Mesodermal cell (in vitro differentiated cells): ENCODE results near the gene SLC15A3.

Experiments used
- H3K27ac ChIP-seq: 2 replicates; pipeline ENCODE4 v1.7.0; 2013; ENCODE audit warnings: mild to moderate bottlenecking, low read depth, low read length, moderate library complexity; ENCODE audit not compliant: severe bottlenecking
- H3K36me3 ChIP-seq: 2 replicates; pipeline ENCODE4 v1.7.1; 2013; ENCODE audit warnings: mild to moderate bottlenecking, low read length, moderate library complexity; ENCODE audit not compliant: control insufficient read depth, insufficient read depth
- H3K4me1 ChIP-seq: one replicate; pipeline ENCODE4 v1.7.1; 2013; ENCODE audit warnings: mild to moderate bottlenecking, low read length; ENCODE audit not compliant: insufficient read depth, control insufficient read depth, poor library complexity, severe bottlenecking
- H3K4me3 ChIP-seq: 2 replicates; pipeline ENCODE4 v1.7.0; 2013; ENCODE audit warnings: low read length, control low read depth, mild to moderate bottlenecking; ENCODE audit not compliant: insufficient read depth, poor library complexity, severe bottlenecking; ENCODE audit errors: extremely low read depth
- H3K9me3 ChIP-seq: 2 replicates; pipeline ENCODE4 v1.7.1; 2013; ENCODE audit warnings: mild to moderate bottlenecking, low read length, moderate library complexity; ENCODE audit not compliant: control insufficient read depth
- WGBS, 2 experiments: methylation state at CpG; one replicate each; pipeline ENCODE4 v1.1.5; 2013; ENCODE audit warnings: missing lambda C conversion rate in 2 of 2; ENCODE audit not compliant: insufficient coverage in 2 of 2; 5-methylcytosine and 5-hydroxymethylcytosine counted together

Gene SLC15A3

GRCh38 chr11:60905551-60906113, 46.3 kb downstream of the SLC15A3 start:
- Histone ChIP-seq H3K4me3 (peak overlapping the region; percentile 99), H3K27ac (peak overlapping the region; percentile 93), H3K36me3 (peaks cover 35% of the 10 kb centered on the region), H3K4me1 (peaks cover 6% of the 10 kb centered on the region), H3K9me3 (no peaks in the 10 kb centered on the region)
- WGBS, 2 experiments: 0 to 5% methylated on average over 8 to 10 of the region's 16 CpGs

- peaks cover 40% of the 10 kb centered on the region for H3K36me3 ChIP-seq
- peaks cover 6% of the 10 kb centered on the region for H3K4me1 ChIP-seq
- peak overlapping the region; percentile 99 for H3K4me3 ChIP-seq
- 76 to 84% methylated on average over 3 of the region's 6 CpGs for WGBS, 2 experiments
- no peak overlapping the region for H3K27ac ChIP-seq
- no peaks in the 10 kb centered on the region for H3K9me3 ChIP-seq
Measured at GRCh38 chr11:60905047-60905446, 46.9 kb downstream of the SLC15A3 start.

GRCh38 chr11:60902625-60903024, 49.4 kb downstream of the SLC15A3 start:
- 93 to 95% methylated on average over 9 to 11 of the region's 11 CpGs for WGBS, 2 experiments
- Histone ChIP-seq H3K4me1 (peaks cover 6% of the 10 kb centered on the region), H3K36me3 (peaks cover 59% of the 10 kb centered on the region), H3K4me3 (no peak overlapping the region), H3K27ac (no peak overlapping the region), H3K9me3 (no peaks in the 10 kb centered on the region)

- no peak overlapping the region for H3K27ac ChIP-seq
- peaks cover 74% of the 10 kb centered on the region for H3K36me3 ChIP-seq
- WGBS, 2 experiments: 89 to 91% methylated on average over 12 to 13 of the region's 13 CpGs
- peaks cover 6% of the 10 kb centered on the region for H3K4me1 ChIP-seq
- H3K9me3 ChIP-seq: no peaks in the 10 kb centered on the region
- H3K4me3 ChIP-seq: no peak overlapping the region
Measured at GRCh38 chr11:60900673-60901404, 51.1 kb downstream of the SLC15A3 start.

GRCh38 chr11:60899977-60900376, 52.0 kb downstream of the SLC15A3 start:
- H3K9me3 ChIP-seq: no peaks in the 10 kb centered on the region
- H3K27ac ChIP-seq: no peak overlapping the region
- 51 to 79% methylated on average over 2 to 3 of the region's 4 CpGs for WGBS, 2 experiments
- peaks cover 83% of the 10 kb centered on the region for H3K36me3 ChIP-seq
- H3K4me3 ChIP-seq: no peak overlapping the region
- H3K4me1 ChIP-seq: peaks cover 6% of the 10 kb centered on the region

- Histone ChIP-seq H3K4me1 (peaks cover under 1% of the 10 kb centered on the region), H3K9me3 (no peaks in the 10 kb centered on the region), H3K36me3 (peaks cover 85% of the 10 kb centered on the region), H3K4me3 (no peak overlapping the region), H3K27ac (peak overlapping the region; percentile 30)
- 69 to 82% methylated on average over 6 to 9 of the region's 12 CpGs for WGBS, 2 experiments
Measured at GRCh38 chr11:60899046-60899936, 52.7 kb downstream of the SLC15A3 start.

- Histone ChIP-seq H3K9me3 (no peaks in the 10 kb centered on the region), H3K4me3 (no peak overlapping the region), H3K36me3 (peaks cover 87% of the 10 kb centered on the region), H3K27ac (no peak overlapping the region), H3K4me1 (no peaks in the 10 kb centered on the region)
- 94 to 95% methylated on average over 3 to 4 of the region's 4 CpGs for WGBS, 2 experiments
Measured at GRCh38 chr11:60897496-60897895, 54.5 kb downstream of the SLC15A3 start.

- Histone ChIP-seq H3K36me3 (peaks cover 70% of the 10 kb centered on the region), H3K4me1 (no peaks in the 10 kb centered on the region), H3K27ac (no peak overlapping the region), H3K9me3 (no peaks in the 10 kb centered on the region), H3K4me3 (no peak overlapping the region)
- WGBS, 2 experiments: 100% methylated on average over 2 of the region's 5 CpGs; no CpG with 5 or more reads in 1 of the 2 experiments
Measured at GRCh38 chr11:60895687-60896086, 56.3 kb downstream of the SLC15A3 start.

- whole genome bisulfite sequencing, 2 experiments: 89 to 100% methylated on average over 3 to 7 of the region's 7 CpGs
- H3K4me1 ChIP-seq: no peaks in the 10 kb centered on the region
- peaks cover 37% of the 10 kb centered on the region for H3K36me3 ChIP-seq
- H3K27ac ChIP-seq: no peak overlapping the region
- H3K9me3 ChIP-seq: no peaks in the 10 kb centered on the region
- H3K4me3 ChIP-seq: no peak overlapping the region
Measured at GRCh38 chr11:60891103-60891741, 60.8 kb downstream of the SLC15A3 start.

- Histone ChIP-seq H3K9me3 (no peaks in the 10 kb centered on the region), H3K4me1 (no peaks in the 10 kb centered on the region), H3K27ac (no peak overlapping the region), H3K36me3 (peaks cover 34% of the 10 kb centered on the region), H3K4me3 (no peak overlapping the region)
- WGBS, 2 experiments: 90 to 93% methylated on average over 2 of the region's 5 CpGs
Measured at GRCh38 chr11:60890696-60891095, 61.3 kb downstream of the SLC15A3 start.
